Panc1 (cell line): ENCODE results near the gene PLA2G1B. TPM values are rescaled to one million over a fixed set of nuclear protein-coding genes. Genes with fewer than 3 reads are reported as not detected.

Source experiments
- ATAC-seq: fragments of 200-7000 bp; cut with Tn5 transposase; 2 replicates; pipeline ENCODE4 v1.9.1; 2020; ENCODE audit warnings: mild to moderate bottlenecking, moderate library complexity
- BruUV-seq: library from RNA; stranded (reverse); fragments of 400-500 nt; replicated peaks from 2 replicates; lab custom pipeline; 2021; lab: Mats Ljungman, UMichigan
- CTCF ChIA-PET: fragments of 300-600 bp; sonication (Branson Sonifier 250); formaldehyde crosslinking; loops from one replicate; lab custom pipeline; 2022; ENCODE audit warnings: antibody characterized with exemption; lab: Charles Lee
- POLR2A ChIA-PET: fragments of 300-600 bp; sonication (Branson Sonifier 250); formaldehyde crosslinking; loops from one replicate; lab custom pipeline; 2022; ENCODE audit warnings: antibody characterized with exemption; lab: Charles Lee
- DNase-seq: peaks from one replicate; pipeline ENCODE4 v3.0.0-alpha.2; 2010; ENCODE audit warnings: low read depth, low spot score
- H3K27ac ChIP-seq: 2 replicates; pipeline ENCODE4 v1.5.1; 2011; ENCODE audit warnings: mild to moderate bottlenecking, low read length, inconsistent platforms
- H3K27me3 ChIP-seq: fragments of 200-500 bp; sonication (Bioruptor generic); 2 replicates; pipeline ENCODE4 v1.6.0; 2014; ENCODE audit warnings: low read length, inconsistent platforms; ENCODE audit not compliant: control insufficient read depth, insufficient read depth
- H3K36me3 ChIP-seq: fragments of 200-500 bp; sonication (Bioruptor generic); 2 replicates; pipeline ENCODE4 v1.5.1; 2014; ENCODE audit warnings: inconsistent platforms, mild to moderate bottlenecking, low read length, moderate library complexity; ENCODE audit not compliant: control insufficient read depth, insufficient read depth
- H3K4me1 ChIP-seq: 2 replicates; pipeline ENCODE4 v1.5.1; 2011; ENCODE audit warnings: inconsistent platforms, mild to moderate bottlenecking, low read length, moderate library complexity; ENCODE audit not compliant: control insufficient read depth, insufficient read depth
- H3K4me3 ChIP-seq, 2 experiments: 2 replicates each; pipeline ENCODE4 v1.5.1; 2011 to 2012; ENCODE audit warnings: low read depth in 2 of 2, low read length in 2 of 2, mild to moderate bottlenecking in 2 of 2, inconsistent platforms in 1 of 2, moderate library complexity in 1 of 2
- H3K9me3 ChIP-seq: fragments of 200-500 bp; sonication (Bioruptor generic); 2 replicates; pipeline ENCODE4 v1.5.1; 2014; ENCODE audit warnings: low read depth, mild to moderate bottlenecking, inconsistent platforms, low read length, moderate library complexity; ENCODE audit not compliant: control insufficient read depth, insufficient read depth
- CTCF ChIP-seq: fragments of 450-650 bp; IDR thresholded peaks from 2 replicates; pipeline ENCODE4 v1.5.1; 2017; ENCODE audit warnings: mild to moderate bottlenecking
- POLR2AphosphoS5 ChIP-seq: IDR thresholded peaks from 2 replicates; pipeline ENCODE4 v1.6.1; 2012; ENCODE audit warnings: mild to moderate bottlenecking, low read depth, low read length, moderate library complexity
- SIN3A ChIP-seq: IDR thresholded peaks from 2 replicates; pipeline ENCODE4 v1.6.1; 2012; ENCODE audit warnings: low read depth, mild to moderate bottlenecking, low read length, moderate library complexity, borderline replicate concordance; ENCODE audit not compliant: insufficient read depth
- TCF7L2 ChIP-seq: IDR thresholded peaks from 2 replicates; pipeline ENCODE4 v1.6.1; 2011; ENCODE audit warnings: mild to moderate bottlenecking, low read depth, low read length, inconsistent platforms
- in situ Hi-C: cut with HindIII; loops from 2 replicates; pipeline ENCODE4 v1.10.0; 2016; ENCODE audit warnings: low sequenced_read_pairs, low pct_unique_long_range_greater_than_20kb
- intact Hi-C: fragments of 100-400 bp; cut with micrococcal nuclease; formaldehyde crosslinking; loops from one replicate; pipeline ENCODE4 v1.10.0; 2022; ENCODE audit not compliant: unreplicated experiment
- total RNA-seq: library from RNA; stranded (reverse); gene quantifications from one replicate; pipeline ENCODE4 v1.2.1, GENCODE V29; 2021; ENCODE audit not compliant: unreplicated experiment
- TF ChIP-seq, protein P1 (sequence below), 2 experiments: IDR thresholded peaks; 2 replicates each; pipeline ENCODE4 v1.6.1; 2011 to 2012; ENCODE audit warnings: low read depth in 2 of 2, control low read depth in 1 of 2, low read length in 1 of 2, mild to moderate bottlenecking in 1 of 2, moderate library complexity in 1 of 2; ENCODE audit not compliant: insufficient read depth in 1 of 2

PLA2G1B gene
- total RNA-seq, 1 experiment from 2014 or later, result 0.69 TPM

DNA sequence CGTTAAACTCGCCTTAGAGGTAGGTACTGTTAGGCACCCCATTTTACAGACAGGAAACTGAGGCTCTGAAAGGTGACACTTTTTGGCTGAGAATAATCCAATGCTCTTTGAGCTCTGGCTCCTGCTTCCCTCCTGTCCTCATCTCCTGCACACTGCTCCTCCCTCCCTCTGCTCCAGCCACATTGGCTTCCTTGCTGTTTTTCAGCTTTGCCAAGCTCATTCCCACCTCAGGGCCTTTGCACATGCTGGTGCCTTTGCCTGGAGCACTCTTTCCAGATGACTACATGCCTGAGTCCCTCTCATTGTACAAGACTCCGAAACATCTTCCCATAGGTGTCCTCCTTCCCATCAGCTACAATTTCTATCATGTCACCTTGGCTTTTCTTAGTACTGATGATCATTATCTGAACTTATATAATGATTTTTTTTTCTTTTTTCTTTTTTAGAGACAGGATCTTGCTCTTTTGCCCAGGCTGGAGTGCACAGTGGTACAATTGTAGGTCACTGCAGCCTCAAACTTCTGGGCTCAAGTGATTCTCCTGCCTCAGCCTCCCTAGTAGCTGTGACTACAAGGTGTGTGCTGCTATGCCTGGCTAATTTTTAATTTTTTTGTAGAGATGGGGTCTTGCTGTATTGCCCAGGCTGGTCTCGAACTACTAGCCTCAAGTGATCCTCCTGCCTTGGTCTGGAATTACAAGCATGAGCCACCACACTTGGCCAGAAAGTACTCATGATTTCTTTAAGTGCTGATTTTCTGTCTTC is 26.2 kb upstream of the PLA2G1B start:
- TF ChIP-seq POLR2AphosphoS5 (no peak), SIN3A (no peak), CTCF (no peak)
- TF ChIP-seq, protein P1, sequence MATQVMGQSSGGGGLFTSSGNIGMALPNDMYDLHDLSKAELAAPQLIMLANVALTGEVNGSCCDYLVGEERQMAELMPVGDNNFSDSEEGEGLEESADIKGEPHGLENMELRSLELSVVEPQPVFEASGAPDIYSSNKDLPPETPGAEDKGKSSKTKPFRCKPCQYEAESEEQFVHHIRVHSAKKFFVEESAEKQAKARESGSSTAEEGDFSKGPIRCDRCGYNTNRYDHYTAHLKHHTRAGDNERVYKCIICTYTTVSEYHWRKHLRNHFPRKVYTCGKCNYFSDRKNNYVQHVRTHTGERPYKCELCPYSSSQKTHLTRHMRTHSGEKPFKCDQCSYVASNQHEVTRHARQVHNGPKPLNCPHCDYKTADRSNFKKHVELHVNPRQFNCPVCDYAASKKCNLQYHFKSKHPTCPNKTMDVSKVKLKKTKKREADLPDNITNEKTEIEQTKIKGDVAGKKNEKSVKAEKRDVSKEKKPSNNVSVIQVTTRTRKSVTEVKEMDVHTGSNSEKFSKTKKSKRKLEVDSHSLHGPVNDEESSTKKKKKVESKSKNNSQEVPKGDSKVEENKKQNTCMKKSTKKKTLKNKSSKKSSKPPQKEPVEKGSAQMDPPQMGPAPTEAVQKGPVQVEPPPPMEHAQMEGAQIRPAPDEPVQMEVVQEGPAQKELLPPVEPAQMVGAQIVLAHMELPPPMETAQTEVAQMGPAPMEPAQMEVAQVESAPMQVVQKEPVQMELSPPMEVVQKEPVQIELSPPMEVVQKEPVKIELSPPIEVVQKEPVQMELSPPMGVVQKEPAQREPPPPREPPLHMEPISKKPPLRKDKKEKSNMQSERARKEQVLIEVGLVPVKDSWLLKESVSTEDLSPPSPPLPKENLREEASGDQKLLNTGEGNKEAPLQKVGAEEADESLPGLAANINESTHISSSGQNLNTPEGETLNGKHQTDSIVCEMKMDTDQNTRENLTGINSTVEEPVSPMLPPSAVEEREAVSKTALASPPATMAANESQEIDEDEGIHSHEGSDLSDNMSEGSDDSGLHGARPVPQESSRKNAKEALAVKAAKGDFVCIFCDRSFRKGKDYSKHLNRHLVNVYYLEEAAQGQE (IDR thresholded peaks at IDR 0.05; ENCODE audit: insufficient read depth in 1 of 2, low read depth in 2 of 2, low read length in 1 of 2), result no peak
- Histone ChIP-seq H3K4me1 (peaks cover 9% of the 10 kb centered on the region), H3K9me3 (no peaks in the 10 kb centered on the region), H3K4me3 (no peak overlapping the region), H3K27me3 (no peaks in the 10 kb centered on the region), H3K27ac (no peak overlapping the region), H3K36me3 (no peaks in the 10 kb centered on the region)
- intact Hi-C loops (no loop called here), in situ Hi-C loops (no loop called here)
- DNase-seq (no peak), ATAC-seq (no peak)
- ChIA-PET POLR2A (interaction anchor here (0.5 kb wide), 1 partner anchor 107 kb away, joined by 4 read pairs; no protein-coding TSS in a partner anchor), CTCF (interaction anchor here (1.3 kb wide), 1 partner anchor 76 kb away, joined by 3 read pairs; no protein-coding TSS in a partner anchor)
- no TSS peak for BruUV-seq

DNA sequence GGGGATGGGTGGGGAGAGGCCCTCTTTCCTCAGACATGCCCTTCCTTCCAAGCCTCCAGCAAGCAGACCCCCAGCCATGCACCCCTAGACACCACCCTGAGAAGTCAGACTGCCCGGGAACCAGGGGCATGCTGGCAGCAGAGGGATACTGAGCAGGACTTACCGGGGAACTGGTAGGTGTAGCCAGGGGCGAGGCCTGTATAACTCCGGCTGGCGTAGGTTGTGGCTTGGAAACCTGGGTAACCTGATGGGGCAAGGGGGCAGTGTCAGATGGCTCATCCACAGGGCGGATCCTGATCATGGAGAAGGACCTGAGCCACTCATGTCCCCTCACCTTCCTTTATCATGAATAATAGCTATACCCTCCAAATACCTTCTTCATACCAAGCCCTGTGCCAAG is 25.6 kb upstream of the PLA2G1B start:
- in situ Hi-C loops, result no loop called here

More for the DNA sequence above, 25.6 kb upstream of the PLA2G1B start:
- DNase-seq, result no peak
- POLR2A ChIA-PET, result no interaction called here
- Histone ChIP-seq H3K36me3 (no peaks in the 10 kb centered on the region), H3K27me3 (no peaks in the 10 kb centered on the region), H3K4me1 (peaks cover 9% of the 10 kb centered on the region), H3K9me3 (no peaks in the 10 kb centered on the region), H3K27ac (no peak overlapping the region), H3K4me3 (no peak overlapping the region)
- no peak for ATAC-seq
- intact Hi-C loops, result no loop called here
- BruUV-seq, result no TSS peak
- TF ChIP-seq, protein P1 (IDR thresholded peaks at IDR 0.05; ENCODE audit: insufficient read depth in 1 of 2, low read depth in 2 of 2, low read length in 1 of 2), result no peak
- TF ChIP-seq SIN3A (no peak), POLR2AphosphoS5 (no peak), TCF7L2 (no peak), CTCF (no peak)
- CTCF ChIA-PET, result interaction anchor here (0.5 to 1.3 kb wide), 2 partner anchors 77 to 95 kb away, joined by 3 to 5 read pairs; no protein-coding TSS in a partner anchor
